BJ (cell line): Measurements from ENCODE around the gene MAP2K5. TPM values are rescaled to one million over a fixed set of nuclear protein-coding genes. Genes with fewer than 3 reads are reported as not detected.

Experiments
- CTCF ChIA-PET: fragments of 350-600 bp; formaldehyde crosslinking; extraction: SDS; loops from one replicate; lab custom pipeline; 2021; ENCODE audit warnings: antibody characterized with exemption, inconsistent platforms; lab: Yijun Ruan, JAX
- POLR2A ChIA-PET: fragments of 300-600 bp; sonication (Branson Sonifier 250); formaldehyde crosslinking; extraction: SDS; loops from one replicate; lab custom pipeline; 2021; ENCODE audit warnings: antibody characterized with exemption; lab: Charles Lee
- DNase-seq: peaks from one replicate; pipeline ENCODE4 v3.0.0-alpha.2; 2011; ENCODE audit warnings: low read depth
- H3K27me3 ChIP-seq: 2 replicates; pipeline ENCODE4 v1.6.0; 2011; ENCODE audit warnings: low read length; ENCODE audit not compliant: control insufficient read depth, insufficient read depth
- H3K36me3 ChIP-seq: 2 replicates; pipeline ENCODE4 v1.5.1; 2011; ENCODE audit warnings: low read length; ENCODE audit not compliant: control insufficient read depth, insufficient read depth
- H3K4me3 ChIP-seq: 2 replicates; pipeline ENCODE4 v1.5.1; 2011; ENCODE audit warnings: low read depth, mild to moderate bottlenecking, control low read depth, low read length
- CTCF ChIP-seq: IDR thresholded peaks from 2 replicates; pipeline ENCODE4 v1.5.1; 2011; ENCODE audit warnings: low read depth, mild to moderate bottlenecking, control low read depth, inconsistent platforms, low read length, moderate library complexity; ENCODE audit not compliant: insufficient read depth
- polyA plus RNA-seq: library from polyadenylated mRNA; depleted of rRNA; stranded (reverse); fragments of >200 nt; gene quantifications from 2 replicates; pipeline ENCODE4 v1.2.3, GENCODE V29; 2011

The MAP2K5 gene
- polyA plus RNA-seq, 1 experiment = 5.6 TPM

- DNase-seq = no peak
- Histone ChIP-seq H3K4me3 (no peak overlapping the region), H3K36me3 (no peaks in the 10 kb centered on the region), H3K27me3 (peaks cover 74% of the 10 kb centered on the region)
- CTCF ChIA-PET = no interaction called here
- TF ChIP-seq CTCF = no peak
- POLR2A ChIA-PET = no interaction called here
These were observed 285.9 kb downstream of the MAP2K5 start for GRCh38 chr15:67828278-67828968.

DNA sequence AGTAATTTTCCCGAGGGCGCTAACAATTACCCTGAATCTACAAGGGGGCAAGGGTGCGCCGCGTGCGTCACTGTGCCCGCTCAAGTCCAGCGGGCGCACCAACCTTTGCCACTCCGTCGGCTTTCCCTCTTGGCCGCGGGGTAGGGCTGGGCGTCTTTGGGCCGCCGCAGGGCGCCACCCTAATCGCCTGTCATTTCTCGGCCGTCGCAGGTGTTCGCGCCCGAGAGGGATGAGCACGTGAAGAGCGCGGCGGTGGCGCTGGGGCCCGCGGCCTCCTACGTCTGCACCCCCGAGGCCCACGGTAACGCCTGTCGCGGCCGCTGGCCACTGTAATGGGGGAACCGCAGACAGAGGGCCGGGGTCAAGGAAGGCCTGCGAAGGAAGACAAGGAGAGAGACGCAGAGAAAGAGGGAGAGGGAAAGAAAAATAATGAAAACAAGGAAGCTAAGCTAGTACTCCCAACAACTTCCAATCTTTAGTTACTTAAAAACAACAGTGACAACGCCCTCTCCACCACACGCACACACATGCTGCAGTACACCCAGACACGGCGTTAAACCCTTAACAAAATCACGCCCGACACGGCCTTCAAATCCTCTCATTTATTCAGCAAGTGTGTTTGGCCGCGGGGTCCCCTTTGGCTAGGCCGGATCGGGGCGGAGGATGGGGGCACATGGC lies 286.6 kb downstream of the MAP2K5 start:
- CTCF ChIA-PET = interaction anchor here (0.7 to 0.8 kb wide), 2 partner anchors 328 to 372 kb away, joined by 3 to 4 read pairs; no protein-coding TSS in a partner anchor
- POLR2A ChIA-PET = no interaction called here
- Histone ChIP-seq H3K4me3 (no peak overlapping the region), H3K27me3 (peaks cover 74% of the 10 kb centered on the region), H3K36me3 (no peaks in the 10 kb centered on the region)
- TF ChIP-seq CTCF = no peak
- DNase-seq = no peak

GRCh38 chr15:67829647-67830504 lies 287.4 kb downstream of the MAP2K5 start:
- CTCF ChIA-PET = interaction anchor here (0.7 to 0.8 kb wide), 2 partner anchors 329 to 373 kb away, joined by 3 to 4 read pairs; no protein-coding TSS in a partner anchor
- POLR2A ChIA-PET = no interaction called here
- no peaks in the 10 kb centered on the region for H3K36me3 ChIP-seq
- H3K27me3 ChIP-seq = peaks cover 73% of the 10 kb centered on the region
- DNase-seq = no peak
- H3K4me3 ChIP-seq = no peak overlapping the region
- TF ChIP-seq CTCF = no peak

- DNase-seq = no peak
- CTCF ChIA-PET = interaction anchor here (0.8 to 3.2 kb wide), 4 partner anchors 329 to 885 kb away, joined by 3 to 20 read pairs (median 9); no protein-coding TSS in a partner anchor
- POLR2A ChIA-PET = no interaction called here
- no peak for TF ChIP-seq CTCF
- Histone ChIP-seq H3K27me3 (peaks cover 77% of the 10 kb centered on the region), H3K4me3 (no peak overlapping the region), H3K36me3 (no peaks in the 10 kb centered on the region)
These were observed 288.9 kb downstream of the MAP2K5 start for GRCh38 chr15:67831363-67831762.
